Ovary (tissue), 9 donors: ENCODE results near the gene UBE3C. TPM values are rescaled to one million over a fixed set of nuclear protein-coding genes. Genes with fewer than 3 reads are reported as not detected.

ENCODE experiments used
- DNase-seq, 5 donors: peaks; one replicate each; pipeline ENCODE4 v3.0.0-alpha.2; 2019 to 2020
- H3K27ac ChIP-seq, 2 donors: fragments of 200-600 bp; one replicate each; pipeline versions ENCODE4 v1.5.1 to v1.8.0; 2019 to 2022
- H3K27me3 ChIP-seq: fragments of 200-600 bp; one replicate; pipeline ENCODE4 v1.8.0; 2022
- H3K36me3 ChIP-seq: fragments of 200-600 bp; sonication (generic); one replicate; pipeline ENCODE4 v1.5.1; 2019
- H3K4me1 ChIP-seq: one replicate; pipeline ENCODE4 v1.8.1; 2013; ENCODE audit warnings: mild to moderate bottlenecking, moderate library complexity; ENCODE audit not compliant: insufficient read depth
- H3K4me3 ChIP-seq: fragments of 200-600 bp; sonication (generic); one replicate; pipeline ENCODE4 v1.5.1; 2017
- H3K9me3 ChIP-seq, 2 donors: fragments of 200-600 bp in 1 of 2; sonication (generic) in 1 of 2; one replicate each; pipeline versions ENCODE4 v1.5.1 to v1.8.1; 2013 to 2019; ENCODE audit warnings: mild to moderate bottlenecking in 1 of 2, moderate library complexity in 1 of 2
- CTCF ChIP-seq, 3 donors: fragments of 450-650 bp in 2 of 3; fragments of 200-600 bp in 1 of 3; IDR thresholded peaks; one replicate each; pipeline versions ENCODE4 v1.5.1 to v1.8.0; 2016 to 2022; ENCODE audit warnings: antibody characterized with exemption in 3 of 3, mild to moderate bottlenecking in 1 of 3
- EP300 ChIP-seq: sonication (generic); formaldehyde crosslinking; IDR thresholded peaks from one replicate; pipeline ENCODE4 v1.6.1; 2017; ENCODE audit warnings: antibody characterized with exemption
- POLR2A ChIP-seq: fragments of 450-650 bp; IDR thresholded peaks from one replicate; pipeline ENCODE4 v1.6.1; 2017; ENCODE audit warnings: antibody characterized with exemption, mild to moderate bottlenecking, moderate library complexity
- WGBS, 3 donors: extraction: QIAGEN DNeasy Blood & Tissue Kit in 1 of 3; methylation state at CpG; one replicate each; pipeline versions ENCODE4 v1.1.5 to v1.1.7; 2013 to 2017; 5-methylcytosine and 5-hydroxymethylcytosine counted together
- intact Hi-C, 4 donors: fragments of 100-400 bp; cut with DNase I; formaldehyde crosslinking; loops; one replicate each; pipeline versions ENCODE4 v1.11.0 to v1.15.1; 2022 to 2023
- polyA plus RNA-seq, 2 donors: library from polyadenylated mRNA; stranded (reverse); fragments of 200-250 nt in 1 of 2; fragments of 350-450 nt in 1 of 2; fragmentation: Illumina TruSeq in 1 of 2; extraction: RNeasy Lipid Tissue Mini Kit (QIAGEN cat#74804) in 1 of 2; gene quantifications; one replicate each; pipeline ENCODE4 v1.2.3, GENCODE V29; 2013 to 2014
- total RNA-seq, 7 donors: library from RNA; depleted of rRNA in 2 of 7; stranded (reverse); fragments of >200 nt in 2 of 7; fragmentation: NEBNext Ultra II Directional in 3 of 7; extraction: Animal tissue kit (Norgen Biotek cat#: 25700) in 3 of 7; gene quantifications; one replicate each; pipeline versions ENCODE4 v1.1.0 to v1.2.4, GENCODE V29; 2016 to 2023
- donor health status: DM: no; HTN: no; CAD: no; lungs with moderate emphysema.
- donor health status: DM: no; HTN: no; CAD: no.
- donor health status: Bipolar disorder and iron deficiency.
- donor health status: DM: yes; HTN: yes; CAD: no.
- donor health status: DM: no; HTN: no; CAD: no.
- donor health status: DM: yes; HTN: yes; CAD: no.

UBE3C gene
- total and polyA plus RNA-seq, 9 donors: 21.5 to 62.7 (median 45.4) TPM

- Histone ChIP-seq H3K4me1 (peaks cover 3% of the 10 kb centered on the region), H3K36me3 (no peaks in the 10 kb centered on the region), H3K9me3 (no peaks in the 10 kb centered on the region), H3K27me3 (no peaks in the 10 kb centered on the region), H3K4me3 (no peak overlapping the region), H3K27ac (no peak overlapping the region)
- TF ChIP-seq EP300: no peak
- no peak for TF ChIP-seq POLR2A
- no peak for TF ChIP-seq CTCF (IDR thresholded peaks at IDR 0.05)
- intact Hi-C loops: no loop called here
- no peak for DNase-seq
- WGBS, 3 donors: 86 to 91% (median 90%) methylated on average over 24 of the region's 24 CpGs
Measured at GRCh38 chr7:157281221-157281998, 142.7 kb downstream of the UBE3C start.

- Histone ChIP-seq H3K27ac (no peak overlapping the region), H3K4me3 (no peak overlapping the region), H3K4me1 (peaks cover 3% of the 10 kb centered on the region), H3K27me3 (no peaks in the 10 kb centered on the region), H3K36me3 (no peaks in the 10 kb centered on the region), H3K9me3 (no peaks in the 10 kb centered on the region)
- DNase-seq: no peak
- TF ChIP-seq POLR2A (no peak), CTCF (IDR thresholded peaks at IDR 0.05) (no peak), EP300 (no peak)
- intact Hi-C loops: no loop called here
- 36 to 48% (median 47%) methylated on average over 22 to 25 of the region's 25 CpGs for WGBS, 3 donors
Measured at GRCh38 chr7:157282141-157282801, 143.5 kb downstream of the UBE3C start.

GRCh38 chr7:157284229-157285014, 145.7 kb downstream of the UBE3C start:
- DNase-seq: no peak
- intact Hi-C loops: no loop called here
- Histone ChIP-seq H3K27ac (no peak overlapping the region), H3K36me3 (no peaks in the 10 kb centered on the region), H3K9me3 (no peaks in the 10 kb centered on the region), H3K27me3 (no peaks in the 10 kb centered on the region), H3K4me3 (no peak overlapping the region), H3K4me1 (peaks cover 3% of the 10 kb centered on the region)
- TF ChIP-seq EP300 (no peak), CTCF (IDR thresholded peaks at IDR 0.05) (no peak), POLR2A (no peak)
- 88 to 93% (median 89%) methylated on average over 17 of the region's 17 CpGs for WGBS, 3 donors

- no peak for TF ChIP-seq CTCF (IDR thresholded peaks at IDR 0.05)
- no peak for TF ChIP-seq POLR2A
- TF ChIP-seq EP300: no peak
- Histone ChIP-seq H3K4me1 (no peaks in the 10 kb centered on the region), H3K27ac (no peak overlapping the region)
Measured at GRCh38 chr7:157291404-157292080, 152.8 kb downstream of the UBE3C start.

More at GRCh38 chr7:157291404-157292080, 152.8 kb downstream of the UBE3C start:
- no peaks in the 10 kb centered on the region for H3K9me3 ChIP-seq
- intact Hi-C loops: no loop called here
- DNase-seq: no peak
- H3K27me3 ChIP-seq: no peaks in the 10 kb centered on the region
- H3K36me3 ChIP-seq: no peaks in the 10 kb centered on the region
- H3K4me3 ChIP-seq: no peak overlapping the region
- 66 to 72% (median 71%) methylated on average over 26 to 29 of the region's 29 CpGs for WGBS, 3 donors
